Heart right ventricle (tissue), 16 donors: ENCODE measurements around the gene CCM2. TPM values are rescaled to one million over a fixed set of nuclear protein-coding genes. Genes with fewer than 3 reads are reported as not detected.
A peak's percentile ranks its signal among the peaks of the same experiment; 100 is the strongest.

Experiments used
- ATAC-seq, 8 donors: fragments of 200-7000 bp; cut with Tn5 transposase; one replicate each; pipeline ENCODE4 v1.9.1; 2020; ENCODE audit warnings: mild to moderate bottlenecking in 8 of 8, moderate library complexity in 8 of 8, moderate number of reproducible peaks in 1 of 8
- DNase-seq, 2 donors: peaks; one replicate each; pipeline ENCODE4 v3.0.0-alpha.2; 2020
- H3K27ac ChIP-seq, 10 donors: fragments of 200-600 bp; sonication (generic) in 2 of 10; one replicate each; pipeline versions ENCODE4 v1.5.0 to v1.8.0; 2020 to 2022; ENCODE audit warnings: mild to moderate bottlenecking in 3 of 10
- H3K27me3 ChIP-seq, 7 donors: fragments of 200-600 bp; one replicate each; pipeline ENCODE4 v1.8.0; 2021 to 2022; ENCODE audit warnings: mild to moderate bottlenecking in 2 of 7
- H3K36me3 ChIP-seq, 9 donors: fragments of 200-600 bp; sonication (generic) in 1 of 9; one replicate each; pipeline versions ENCODE4 v1.5.0 to v1.8.0; 2020 to 2022; ENCODE audit warnings: mild to moderate bottlenecking in 2 of 9
- H3K4me1 ChIP-seq, 9 donors: fragments of 200-600 bp; sonication (generic) in 1 of 9; one replicate each; pipeline versions ENCODE4 v1.5.0 to v1.8.0; 2020 to 2022; ENCODE audit warnings: mild to moderate bottlenecking in 4 of 9
- H3K4me3 ChIP-seq, 10 donors: fragments of 200-600 bp; sonication (generic) in 2 of 10; one replicate each; pipeline versions ENCODE4 v1.5.0 to v1.8.0; 2020 to 2022; ENCODE audit warnings: mild to moderate bottlenecking in 7 of 10, moderate library complexity in 2 of 10
- H3K9me3 ChIP-seq, 11 donors: fragments of 200-600 bp in 10 of 11; sonication (generic) in 2 of 11; one replicate each; pipeline versions ENCODE4 v1.5.0 to v1.8.0; 2013 to 2022; ENCODE audit warnings: mild to moderate bottlenecking in 2 of 11, control low read depth in 1 of 11, moderate library complexity in 1 of 11
- WGBS, 2 donors: extraction: QIAGEN DNeasy Blood & Tissue Kit; methylation state at CpG; one replicate each; pipeline ENCODE4 v1.1.7; 2013; ENCODE audit warnings: inconsistent platforms in 1 of 2; 5-methylcytosine and 5-hydroxymethylcytosine counted together
- intact Hi-C, 10 donors: fragments of 100-400 bp; cut with DNase I; formaldehyde crosslinking; loops; one replicate each; pipeline versions ENCODE4 v1.11.1 to v1.14.2; 2022
- polyA plus RNA-seq, 2 donors: library from polyadenylated mRNA; stranded (reverse); fragments of 200-250 nt; gene quantifications; one replicate each; pipeline ENCODE4 v1.2.3, GENCODE V29; 2013
- total RNA-seq, 10 donors: library from RNA; stranded (reverse); fragmentation: NEBNext Ultra II Directional in 3 of 10; extraction: Animal tissue kit (Norgen Biotek cat#: 25700) in 3 of 10; gene quantifications; one replicate each; pipeline versions ENCODE4 v1.2.1 to v1.2.4, GENCODE V29; 2021 to 2023
- TF ChIP-seq, protein P1 (sequence below), 9 donors: fragments of 200-600 bp; sonication (generic) in 2 of 9; IDR thresholded peaks; one replicate each; pipeline versions ENCODE4 v1.5.0 to v1.8.0; 2021 to 2022; ENCODE audit warnings: antibody characterized with exemption in 9 of 9, mild to moderate bottlenecking in 5 of 9, moderate library complexity in 1 of 9
- donor health status: Arrhythmogenic right ventricular cardiomyopathy.
- donor health status: ischemic (EF 13 %, LVEDD 7.1; RV severe dilation, severe dysfunction).
- donor health status: healthy with polysubstance abuse.
- donor health status: DM: no; HTN: yes; CAD: no.
- donor health status: DM: no; HTN: no; CAD: no.
- donor health status: ischemic (EF 25% LVEDD 6.9; RV normal size, moderate dysfunction).
- donor health status: ischemic (EF 25% LVEDD 5.7; RV mildly dilated, moderate dysfunction).
- donor health status: healthy.
- donor health status: DM: yes; HTN: yes; CAD: no.
- donor health status: Ischemic cardiomyopathy.
- donor health status: ischemic (EF 35%, LVEDD 5.7; RV mildly dilated, moderate dysfunction).
- donor health status: nonischemic (EF 11% LVEDD 7.7; RV severe dilation, severe dysfunction).
- donor health status: DM: yes; HTN: yes; CAD: no.
- donor health status: PGD.
- donor health status: ischemic (EF 29% LVEDD 5.4; RV normal size, mild dysfunction).
- donor health status: nonischemic (EF 23%, LVEDD 6.1; RV moderate dilation, normal function).

The CCM2 gene
- total and polyA plus RNA-seq, 12 donors = 21.5 to 71.1 (median 25.7) TPM

DNA sequence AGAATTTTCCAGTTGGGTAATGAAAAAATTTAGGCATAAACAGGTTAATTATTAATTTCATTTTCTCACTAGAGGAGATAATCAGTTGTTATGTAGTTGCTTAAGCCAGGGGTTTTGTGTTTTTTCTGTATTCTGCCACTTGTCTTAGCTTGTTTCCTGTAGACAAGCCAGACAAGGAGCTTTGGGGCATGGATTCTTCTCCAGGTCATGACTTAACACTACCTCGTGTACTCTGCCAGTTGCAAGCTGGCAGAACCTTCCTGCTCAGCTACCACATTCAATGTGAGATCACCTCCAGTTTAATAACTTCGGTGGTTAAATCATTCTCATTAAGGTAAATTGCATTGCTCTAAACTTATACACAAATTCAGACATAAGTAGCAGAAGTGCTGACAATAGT, 1.8 kb downstream of the CCM2 start:
- DNase-seq = no peak
- H3K27ac ChIP-seq = peak overlapping the region in 1 of 10 donors; percentile 94
- H3K36me3 ChIP-seq = peaks cover 0 to 10% (median 0%) of the 10 kb centered on the region in 9 donors
- no peak for ATAC-seq
- no peaks in the 10 kb centered on the region for H3K9me3 ChIP-seq
- WGBS, 2 donors = 49 to 51% methylated on average over 2 of the region's 2 CpGs
- intact Hi-C loops = loop anchor here in 3 of 10 donors (5.0 to 10.0 kb wide), 2 partner anchors 53 to 110 kb away; partner anchors contain the start of gene TBRG4 (in 2 of the 3)
- TF ChIP-seq, protein P1, sequence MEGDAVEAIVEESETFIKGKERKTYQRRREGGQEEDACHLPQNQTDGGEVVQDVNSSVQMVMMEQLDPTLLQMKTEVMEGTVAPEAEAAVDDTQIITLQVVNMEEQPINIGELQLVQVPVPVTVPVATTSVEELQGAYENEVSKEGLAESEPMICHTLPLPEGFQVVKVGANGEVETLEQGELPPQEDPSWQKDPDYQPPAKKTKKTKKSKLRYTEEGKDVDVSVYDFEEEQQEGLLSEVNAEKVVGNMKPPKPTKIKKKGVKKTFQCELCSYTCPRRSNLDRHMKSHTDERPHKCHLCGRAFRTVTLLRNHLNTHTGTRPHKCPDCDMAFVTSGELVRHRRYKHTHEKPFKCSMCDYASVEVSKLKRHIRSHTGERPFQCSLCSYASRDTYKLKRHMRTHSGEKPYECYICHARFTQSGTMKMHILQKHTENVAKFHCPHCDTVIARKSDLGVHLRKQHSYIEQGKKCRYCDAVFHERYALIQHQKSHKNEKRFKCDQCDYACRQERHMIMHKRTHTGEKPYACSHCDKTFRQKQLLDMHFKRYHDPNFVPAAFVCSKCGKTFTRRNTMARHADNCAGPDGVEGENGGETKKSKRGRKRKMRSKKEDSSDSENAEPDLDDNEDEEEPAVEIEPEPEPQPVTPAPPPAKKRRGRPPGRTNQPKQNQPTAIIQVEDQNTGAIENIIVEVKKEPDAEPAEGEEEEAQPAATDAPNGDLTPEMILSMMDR (IDR thresholded peaks at IDR 0.05) = no peak
- H3K4me3 ChIP-seq = peak overlapping the region in 2 of 10 donors; percentile 74 to 82
- no peaks in the 10 kb centered on the region for H3K27me3 ChIP-seq
- peaks cover 0 to 37% (median 28%) of the 10 kb centered on the region in 9 donors for H3K4me1 ChIP-seq

DNA sequence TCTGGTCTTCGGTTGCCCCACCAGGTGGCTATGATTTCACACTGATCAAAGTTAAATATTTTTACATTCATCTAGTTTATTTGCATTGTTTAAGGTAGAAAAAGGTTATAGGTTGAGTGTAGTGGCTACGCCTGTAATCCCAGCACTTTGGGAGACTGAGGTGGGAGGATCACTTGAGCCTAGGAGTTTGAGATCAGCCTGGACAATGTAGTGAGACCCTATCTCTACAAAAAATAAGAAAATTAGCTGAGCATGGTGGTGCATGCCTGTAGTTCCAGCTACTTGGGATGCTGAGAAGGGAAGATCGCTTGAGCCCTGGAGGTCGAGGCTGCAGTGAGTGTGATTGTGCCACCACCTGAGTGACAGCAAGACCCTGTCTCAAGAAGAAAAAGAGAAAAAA, 3.8 kb downstream of the CCM2 start:
- WGBS, 2 donors = 96 to 98% methylated on average over 4 of the region's 4 CpGs

DNA sequence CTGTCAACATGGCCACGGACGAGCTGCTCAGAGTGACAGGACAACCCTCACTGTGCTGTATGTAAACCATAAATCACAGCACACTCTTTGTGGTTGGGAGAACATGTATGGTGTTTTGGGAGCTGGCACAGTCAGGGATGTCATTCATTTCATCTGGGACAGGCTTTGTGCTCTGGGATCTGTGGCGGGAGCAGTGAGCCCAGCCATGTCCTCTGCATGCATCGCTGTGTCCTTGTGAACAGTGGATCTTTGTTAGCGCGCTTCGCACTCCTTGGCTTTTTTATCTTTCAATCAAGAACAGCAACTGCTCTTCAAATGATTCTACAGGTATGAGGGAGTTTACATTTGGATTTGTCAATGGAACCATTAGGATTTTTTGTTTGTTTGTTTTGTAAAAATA, 7.1 kb downstream of the CCM2 start:
- Histone ChIP-seq H3K4me1 (peaks cover 0 to 20% (median 12%) of the 10 kb centered on the region in 9 donors), H3K9me3 (no peaks in the 10 kb centered on the region), H3K36me3 (peaks cover 0 to 22% (median 0%) of the 10 kb centered on the region in 9 donors), H3K4me3 (no peak overlapping the region), H3K27ac (no peak overlapping the region), H3K27me3 (no peaks in the 10 kb centered on the region)
- intact Hi-C loops = loop anchor here in 1 of 10 donors (10.0 kb wide), 1 partner anchor 48 kb away; no protein-coding TSS in a partner anchor
- DNase-seq = no peak
- TF ChIP-seq, protein P1 (IDR thresholded peaks at IDR 0.05) = no peak
- WGBS, 2 donors = 88 to 91% methylated on average over 7 of the region's 7 CpGs
- peak in 1 of 8 donors; percentile 14 for ATAC-seq

More for the DNA sequence above, 3.8 kb downstream of the CCM2 start:
- Histone ChIP-seq H3K27me3 (no peaks in the 10 kb centered on the region), H3K36me3 (peaks cover 0 to 10% (median 0%) of the 10 kb centered on the region in 9 donors), H3K27ac (no peak overlapping the region), H3K9me3 (no peaks in the 10 kb centered on the region), H3K4me3 (no peak overlapping the region), H3K4me1 (peaks cover 0 to 38% (median 23%) of the 10 kb centered on the region in 9 donors)
- DNase-seq (no peak), ATAC-seq (no peak)
- TF ChIP-seq, protein P1 (IDR thresholded peaks at IDR 0.05) = no peak
- intact Hi-C loops = loop anchor here in 3 of 10 donors (5.0 to 10.0 kb wide), 2 partner anchors 51 to 109 kb away; partner anchors contain the start of gene TBRG4 (in 2 of the 3)

DNA sequence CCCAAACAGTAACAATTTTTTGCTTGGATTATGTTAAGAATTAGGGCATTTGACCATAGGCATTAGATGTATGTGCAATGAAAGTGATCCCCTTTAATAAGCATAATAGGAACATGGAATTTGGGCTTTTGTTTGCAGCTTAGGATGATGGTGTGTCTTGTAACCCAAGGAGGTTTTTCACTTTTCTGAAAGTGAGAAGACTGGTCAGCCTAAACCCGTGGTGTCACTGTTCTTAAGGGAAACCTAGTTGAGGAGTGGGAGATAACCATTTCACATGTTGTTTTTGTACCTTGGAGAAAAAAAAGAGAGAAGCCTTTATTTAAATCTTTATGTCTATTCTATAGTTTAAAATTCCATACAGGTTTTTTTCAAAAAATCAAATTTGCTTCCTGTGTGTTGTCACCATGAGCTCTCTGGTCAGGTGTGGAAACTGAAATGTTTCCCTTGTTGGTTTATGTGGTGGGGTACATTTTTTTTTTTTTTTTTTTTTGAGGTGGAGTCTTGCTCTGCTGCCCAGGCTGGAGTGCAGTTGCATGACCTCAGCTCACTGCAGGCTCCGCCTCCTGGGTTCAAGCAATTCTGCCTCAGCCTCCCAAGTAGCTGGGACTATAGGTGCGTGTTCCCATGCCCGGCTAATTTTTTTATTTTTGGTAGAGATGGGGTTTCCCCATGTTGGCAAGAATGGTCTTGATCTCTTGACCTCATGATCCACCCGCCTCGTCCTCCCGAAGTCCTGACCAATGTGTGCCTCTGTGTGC, 7.7 kb downstream of the CCM2 start:
- ATAC-seq (no peak), DNase-seq (no peak)
- TF ChIP-seq, protein P1 (IDR thresholded peaks at IDR 0.05) = no peak
- intact Hi-C loops = loop anchor here in 1 of 10 donors (10.0 kb wide), 1 partner anchor 47 kb away; no protein-coding TSS in a partner anchor
- no peaks in the 10 kb centered on the region for H3K27me3 ChIP-seq
- no peaks in the 10 kb centered on the region for H3K9me3 ChIP-seq
- H3K4me3 ChIP-seq = no peak overlapping the region
- 97 to 98% methylated on average over 7 of the region's 7 CpGs for WGBS, 2 donors
- H3K36me3 ChIP-seq = peaks cover 0 to 24% (median 0%) of the 10 kb centered on the region in 9 donors
- no peak overlapping the region for H3K27ac ChIP-seq
- H3K4me1 ChIP-seq = peaks cover 0 to 18% (median 9%) of the 10 kb centered on the region in 9 donors
